CD4-positive, alpha-beta T cell treated with Interleukin-4 for 1 hour (primary cell): Measurements from ENCODE around the gene GNB1L.

Source experiments
- DNase-seq, 2 donors: peaks; one replicate each; pipeline ENCODE4 v3.0.0-alpha.2; 2020 to 2022

Gene GNB1L

GRCh38 chr22:19745155-19746101 is 109.2 kb downstream of the GNB1L start:
- DNase-seq, result no peak

GRCh38 chr22:19744350-19745006 is 110.2 kb downstream of the GNB1L start:
- no peak for DNase-seq

GRCh38 chr22:19743651-19744050 is 111.0 kb downstream of the GNB1L start:
- DNase-seq, result no peak

GRCh38 chr22:19743081-19743480 is 111.6 kb downstream of the GNB1L start:
- DNase-seq, result no peak

- DNase-seq, result no peak
Measured at GRCh38 chr22:19742160-19743066, 112.3 kb downstream of the GNB1L start.

- no peak for DNase-seq
Measured at GRCh38 chr22:19741053-19741452, 113.6 kb downstream of the GNB1L start.

- no peak for DNase-seq
Measured at GRCh38 chr22:19740586-19740985, 114.1 kb downstream of the GNB1L start.

- DNase-seq, result no peak
Measured at GRCh38 chr22:19739911-19740449, 114.7 kb downstream of the GNB1L start.

GRCh38 chr22:19739448-19739895 is 115.2 kb downstream of the GNB1L start:
- no peak for DNase-seq

GRCh38 chr22:19738664-19739447 is 115.8 kb downstream of the GNB1L start:
- DNase-seq, result no peak

GRCh38 chr22:19737846-19738663 is 116.6 kb downstream of the GNB1L start:
- DNase-seq, result no peak

- DNase-seq, result no peak
Measured at GRCh38 chr22:19735665-19736510, 118.8 kb downstream of the GNB1L start.

- DNase-seq, result no peak
Measured at GRCh38 chr22:19734837-19735382, 119.8 kb downstream of the GNB1L start.

- DNase-seq, result no peak
Measured at GRCh38 chr22:19734163-19734562, 120.5 kb downstream of the GNB1L start.

- DNase-seq, result no peak
Measured at GRCh38 chr22:19733755-19734154, 120.9 kb downstream of the GNB1L start.
